NCI-H524 (cell line): ENCODE measurements around the gene NSD2.
"Not testable (repeated sequence)": the region's sequence is repeated elsewhere in the genome, so short reads cannot be mapped to it uniquely, and the experiment has no call there.

ENCODE experiments used
- DNase-seq, 2 experiments: peaks; one replicate each; lab custom pipeline; 2025; lab: John Stamatoyannopoulos, UW

The NSD2 gene

GRCh38 chr4:1899149-1900086 is 28.2 kb downstream of the NSD2 start:
- peak; percentile 51 to 76 for DNase-seq

- DNase-seq = no peak
These were observed 28.9 kb downstream of the NSD2 start for GRCh38 chr4:1900087-1900433.

- no peak for DNase-seq
These were observed 29.4 kb downstream of the NSD2 start for GRCh38 chr4:1900624-1901023.

DNA sequence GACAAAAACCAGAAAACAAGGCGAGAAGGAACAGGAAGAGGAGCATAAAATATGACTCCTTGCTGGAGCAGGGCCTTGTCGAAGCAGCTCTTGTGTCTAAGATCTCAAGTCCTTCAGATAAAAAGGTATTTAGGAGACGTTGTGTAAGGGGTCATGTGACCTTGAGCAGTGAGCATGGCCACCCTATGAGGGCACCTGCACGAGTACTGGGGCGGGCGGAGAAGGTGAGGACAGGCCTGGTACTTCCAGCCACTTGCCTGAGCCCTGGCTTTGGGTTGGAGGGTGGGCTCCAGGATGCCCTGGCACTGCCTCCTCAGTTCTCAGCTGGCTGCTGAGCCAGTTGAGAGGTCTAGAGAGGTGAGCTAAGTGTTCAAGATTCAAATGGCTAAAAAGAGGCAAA is 29.9 kb downstream of the NSD2 start:
- DNase-seq = no peak

- DNase-seq = no peak
These were observed 31.1 kb downstream of the NSD2 start for GRCh38 chr4:1902243-1902642.

DNA sequence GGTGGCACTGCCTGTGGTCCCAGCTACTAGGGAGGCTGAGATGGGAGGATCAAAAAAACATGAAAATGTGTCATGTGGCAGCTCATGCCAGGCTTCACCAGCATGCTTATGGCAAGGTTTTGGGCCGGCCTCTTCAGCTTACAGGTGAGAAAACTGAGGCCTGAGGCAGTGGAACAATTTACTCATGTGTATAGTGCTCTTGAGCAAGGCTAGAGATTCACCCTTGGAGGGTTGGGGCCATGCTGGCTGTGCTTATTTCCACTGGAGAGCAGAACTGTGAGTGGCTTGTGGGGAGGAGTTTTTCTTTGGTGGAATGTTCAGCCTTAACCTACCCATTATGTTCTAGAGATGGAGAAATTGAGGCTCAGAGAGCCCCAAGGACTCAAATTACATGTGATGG is 31.8 kb downstream of the NSD2 start:
- DNase-seq = no peak

GRCh38 chr4:1904042-1904441 is 32.8 kb downstream of the NSD2 start:
- no peak for DNase-seq

- DNase-seq = no peak
These were observed 36.8 kb downstream of the NSD2 start for GRCh38 chr4:1907848-1908525.

DNA sequence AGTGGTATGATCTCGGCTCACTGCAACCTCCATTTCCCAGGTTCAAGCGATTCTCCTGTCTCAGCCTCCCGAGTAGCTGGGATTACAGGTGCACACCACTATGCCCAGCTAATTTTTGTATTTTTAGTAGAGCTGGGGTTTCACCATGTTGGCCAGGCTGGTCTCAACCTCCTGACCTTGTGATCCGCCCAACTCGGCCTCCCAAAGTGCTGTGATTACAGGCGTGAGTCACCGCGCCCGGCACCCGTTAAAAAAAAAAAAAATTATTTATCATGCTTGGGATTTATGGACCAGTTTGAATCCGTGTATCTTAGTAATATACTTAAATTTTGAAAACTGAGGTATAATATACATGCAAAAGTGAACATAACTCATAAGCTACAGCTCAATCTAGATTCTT is 38.5 kb downstream of the NSD2 start:
- not testable (repeated sequence) for DNase-seq

- DNase-seq = peak; percentile 5 to 55
These were observed 39.5 kb downstream of the NSD2 start for GRCh38 chr4:1910643-1911042.

GRCh38 chr4:1911316-1911715 is 40.1 kb downstream of the NSD2 start:
- DNase-seq = not testable (repeated sequence)

- no peak for DNase-seq
These were observed 51.6 kb downstream of the NSD2 start for GRCh38 chr4:1922821-1923220.

DNA sequence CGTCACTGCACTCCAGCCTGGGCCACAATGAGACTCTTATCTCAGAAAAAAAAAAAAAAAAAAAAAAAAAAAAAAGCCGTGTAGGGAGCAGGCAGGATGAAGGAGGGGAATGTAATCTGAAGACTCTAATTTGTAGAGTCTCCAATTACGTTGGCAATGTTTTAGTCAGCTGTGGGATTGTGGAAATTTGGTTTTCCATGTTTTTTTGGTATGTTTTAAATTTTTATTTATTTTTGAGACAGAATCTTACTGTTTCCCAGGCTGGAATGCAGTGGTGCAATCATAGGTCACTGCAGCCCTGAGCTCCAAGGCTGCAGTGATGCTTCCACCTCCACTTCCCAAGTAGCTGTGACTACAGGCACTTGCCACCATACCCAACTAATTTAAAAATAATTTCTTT is 56.5 kb downstream of the NSD2 start:
- no peak for DNase-seq

DNA sequence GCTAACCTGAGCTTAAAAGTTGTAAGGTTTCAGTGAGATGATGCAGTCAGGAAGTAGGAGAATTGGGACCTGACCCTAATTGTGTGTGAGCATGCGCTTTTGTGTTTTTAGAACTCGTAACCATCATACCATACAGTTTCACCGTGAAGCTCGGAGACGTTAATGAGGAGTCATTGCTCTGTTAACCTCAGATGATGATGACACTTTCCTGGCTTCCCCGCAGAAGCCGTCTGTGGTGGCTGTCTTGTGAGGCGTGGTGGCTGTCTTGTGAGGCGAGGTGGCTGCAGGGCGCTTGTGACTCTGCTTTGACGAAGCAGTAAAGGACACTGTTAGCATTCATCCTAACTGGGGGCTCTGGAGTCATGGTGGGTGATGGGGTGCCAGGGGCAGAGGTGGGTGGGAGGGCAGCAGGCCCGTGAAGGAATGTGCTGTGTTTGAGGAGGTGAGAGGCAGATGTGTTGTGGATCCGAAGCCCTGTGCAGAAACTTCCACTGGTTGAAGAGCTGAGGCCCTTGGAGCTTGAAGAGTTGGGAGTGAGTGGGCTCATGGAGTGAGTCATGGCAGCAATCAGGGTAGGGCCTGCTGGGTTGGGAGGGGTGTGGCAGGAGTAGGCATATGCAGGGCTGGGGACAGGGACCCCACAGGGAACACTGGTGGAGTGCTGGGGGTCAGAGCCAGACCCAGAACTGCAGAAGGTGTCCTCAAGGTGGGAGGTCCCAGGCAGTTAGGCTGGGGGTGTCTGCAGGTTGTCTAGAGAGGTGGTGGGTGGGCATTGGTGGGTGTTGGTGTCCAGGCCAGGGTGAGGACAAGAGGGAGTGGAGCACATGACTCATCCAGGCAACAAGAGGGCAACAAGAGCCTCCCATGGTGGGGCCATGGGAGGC is 57.4 kb downstream of the NSD2 start:
- no peak for DNase-seq

DNA sequence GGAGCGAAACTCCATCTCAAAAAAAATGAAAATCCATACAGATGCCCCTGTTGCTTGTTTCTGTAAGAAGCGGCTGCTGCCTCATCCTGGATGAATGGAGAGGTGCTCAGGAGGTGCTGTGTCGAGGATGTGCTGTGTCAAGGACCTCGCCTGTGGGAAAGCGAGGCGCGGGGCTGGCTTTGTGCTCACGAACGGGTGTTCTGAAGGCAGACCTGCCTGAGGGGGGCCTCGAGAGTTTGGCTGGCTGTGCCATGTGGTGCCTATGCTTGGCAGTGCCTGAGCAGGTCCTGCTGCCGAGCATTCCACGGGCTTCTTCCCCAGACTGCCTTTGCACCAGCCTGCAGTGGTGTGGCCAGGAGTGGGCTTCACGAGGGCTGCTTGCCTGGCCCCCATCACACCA is 61.5 kb downstream of the NSD2 start:
- DNase-seq = no peak

GRCh38 chr4:1933700-1934099 is 62.5 kb downstream of the NSD2 start:
- DNase-seq = no peak

DNA sequence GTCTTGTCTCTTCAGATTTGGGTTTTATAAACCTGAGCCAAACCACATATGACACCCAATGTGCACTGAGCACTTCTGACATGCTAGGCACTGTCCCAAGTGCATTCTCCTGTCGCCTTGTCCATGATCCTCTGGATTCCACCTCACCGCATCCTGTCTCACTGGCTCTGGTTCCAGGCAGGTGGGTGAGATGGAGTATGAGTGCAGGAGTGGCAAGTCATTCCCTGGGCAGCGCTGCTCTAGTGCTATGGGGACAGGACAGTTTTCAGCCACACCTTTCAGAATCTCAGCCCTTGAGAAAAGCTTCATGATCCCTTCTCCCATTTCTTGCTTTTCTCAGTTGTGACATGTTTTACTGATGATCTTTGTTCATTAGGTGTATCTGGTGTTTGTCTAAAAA is 66.4 kb downstream of the NSD2 start:
- no peak for DNase-seq

DNA sequence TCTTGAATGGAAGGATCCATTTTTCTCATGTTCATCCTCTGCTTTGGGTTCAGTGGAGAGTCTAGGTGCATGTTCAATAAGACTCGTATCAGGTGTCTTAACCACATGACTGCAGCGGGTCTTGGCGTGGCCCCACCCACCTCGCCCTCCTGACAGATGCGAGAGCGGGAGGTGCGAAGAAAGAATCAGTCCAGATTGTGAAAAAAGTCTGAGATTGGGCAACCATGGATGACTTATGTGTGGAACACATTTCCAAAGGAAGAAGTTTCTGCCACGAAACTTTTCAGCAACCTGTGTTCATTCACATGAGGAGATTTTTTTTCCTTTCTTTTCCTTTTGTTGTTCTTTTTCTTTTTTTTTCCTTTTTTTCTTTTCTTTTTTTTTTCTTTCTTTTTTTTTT is 66.8 kb downstream of the NSD2 start:
- DNase-seq = no peak

GRCh38 chr4:1939664-1940509 is 68.7 kb downstream of the NSD2 start:
- no peak for DNase-seq

GRCh38 chr4:1940566-1940965 is 69.4 kb downstream of the NSD2 start:
- DNase-seq = no peak

GRCh38 chr4:1943928-1944327 is 72.7 kb downstream of the NSD2 start:
- DNase-seq = no peak
